Sigmoid colon (tissue), 7 donors: Measurements from ENCODE around the gene SUCLG1. TPM values are rescaled to one million over a fixed set of nuclear protein-coding genes. Genes with fewer than 3 reads are reported as not detected.

Source experiments
- DNase-seq: peaks from one replicate; pipeline ENCODE4 v3.0.0-alpha.2; 2019
- H3K27ac ChIP-seq, 4 donors: fragments of 200-600 bp; sonication (generic); one replicate each; pipeline ENCODE4 v1.5.1; 2016 to 2019; ENCODE audit warnings: mild to moderate bottlenecking in 1 of 4
- H3K27me3 ChIP-seq, 3 donors: fragments of 200-600 bp; sonication (generic); one replicate each; pipeline ENCODE4 v1.5.1; 2019; ENCODE audit warnings: mild to moderate bottlenecking in 1 of 3
- H3K36me3 ChIP-seq, 4 donors: fragments of 200-600 bp; sonication (generic); one replicate each; pipeline ENCODE4 v1.5.1; 2016 to 2019
- H3K4me1 ChIP-seq, 4 donors: fragments of 200-600 bp; sonication (generic); one replicate each; pipeline ENCODE4 v1.5.1; 2017 to 2019
- H3K4me3 ChIP-seq, 4 donors: fragments of 200-600 bp; sonication (generic); one replicate each; pipeline ENCODE4 v1.5.1; 2017 to 2019; ENCODE audit warnings: mild to moderate bottlenecking in 2 of 4, moderate library complexity in 1 of 4
- H3K9me3 ChIP-seq, 4 donors: fragments of 200-600 bp in 3 of 4; sonication (generic) in 3 of 4; one replicate each; pipeline versions ENCODE4 v1.5.1 to v1.6.1; 2013 to 2019
- EP300 ChIP-seq, 4 donors: sonication (generic); formaldehyde crosslinking; IDR thresholded peaks; one replicate each; pipeline ENCODE4 v1.6.1; 2017; ENCODE audit warnings: antibody characterized with exemption in 4 of 4
- POLR2A ChIP-seq, 2 donors: fragments of 450-650 bp; IDR thresholded peaks; one replicate each; pipeline ENCODE4 v1.6.1; 2016; ENCODE audit warnings: antibody characterized with exemption in 2 of 2, mild to moderate bottlenecking in 2 of 2, moderate library complexity in 2 of 2
- POLR2AphosphoS5 ChIP-seq, 4 donors: sonication (generic); formaldehyde crosslinking; IDR thresholded peaks; one replicate each; pipeline ENCODE4 v1.6.1; 2017; ENCODE audit warnings: antibody characterized with exemption in 4 of 4
- WGBS, 2 donors: extraction: QIAGEN DNeasy Blood & Tissue Kit; methylation state at CpG; one replicate each; pipeline ENCODE4 v1.1.7; 2013; 5-methylcytosine and 5-hydroxymethylcytosine counted together
- intact Hi-C: fragments of 100-400 bp; cut with DNase I; formaldehyde crosslinking; loops from one replicate; pipeline ENCODE4 v1.15.1; 2023
- polyA plus RNA-seq, 3 donors: library from polyadenylated mRNA; stranded (reverse); fragments of 200-250 nt; gene quantifications; one replicate each; pipeline ENCODE4 v1.2.3, GENCODE V29; 2013
- total RNA-seq, 4 donors: library from RNA; depleted of rRNA; stranded (reverse); fragments of >200 nt; gene quantifications; one replicate each; pipeline ENCODE4 v1.1.0, GENCODE V29; 2016
- TF ChIP-seq, protein P1 (sequence below), 4 experiments: fragments of 450-650 bp in 3 of 4; fragments of 200-600 bp in 1 of 4; IDR thresholded peaks; one replicate each; pipeline ENCODE4 v1.5.1; 2016 to 2019; ENCODE audit warnings: antibody characterized with exemption in 4 of 4, mild to moderate bottlenecking in 3 of 4, moderate library complexity in 2 of 4
- donor health status: healthy with polysubstance abuse.
- donor health status: Bipolar disorder and iron deficiency.
- donor health status: healthy.

Gene SUCLG1
- total and polyA plus RNA-seq, 7 donors: 75.6 to 423 (median 125) TPM

DNA sequence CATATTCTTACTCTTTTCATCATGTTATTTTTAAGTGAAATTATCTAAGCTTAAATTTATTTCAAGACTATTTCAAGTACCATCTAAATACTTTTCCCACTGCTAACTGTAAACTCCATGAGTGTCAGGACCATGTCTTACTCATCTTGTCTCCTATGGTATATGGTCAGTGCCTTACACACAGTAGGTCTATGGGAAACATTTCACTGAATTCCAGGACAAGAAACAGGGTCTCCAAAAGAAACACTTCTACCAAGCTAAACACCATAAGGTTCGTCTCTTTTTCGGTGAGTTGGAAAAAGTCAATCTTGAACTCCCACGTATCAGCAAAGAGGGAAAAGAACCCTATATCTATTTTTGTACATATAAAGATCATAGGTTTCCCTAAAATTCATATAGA lies 6.5 kb downstream of the SUCLG1 start:
- WGBS, 2 donors: 95 to 98% methylated on average over 3 of the region's 3 CpGs
- H3K27me3 ChIP-seq: no peaks in the 10 kb centered on the region
- no peaks in the 10 kb centered on the region for H3K9me3 ChIP-seq
- H3K27ac ChIP-seq: no peak overlapping the region
- DNase-seq: no peak
- intact Hi-C loops: no loop called here
- peaks cover 0 to 7% (median 0%) of the 10 kb centered on the region in 4 donors for H3K36me3 ChIP-seq
- no peak overlapping the region for H3K4me3 ChIP-seq
- TF ChIP-seq EP300 (IDR thresholded peaks at IDR 0.05) (no peak), POLR2A (IDR thresholded peaks at IDR 0.05) (no peak), POLR2AphosphoS5 (IDR thresholded peaks at IDR 0.05) (no peak)
- TF ChIP-seq, protein P1, sequence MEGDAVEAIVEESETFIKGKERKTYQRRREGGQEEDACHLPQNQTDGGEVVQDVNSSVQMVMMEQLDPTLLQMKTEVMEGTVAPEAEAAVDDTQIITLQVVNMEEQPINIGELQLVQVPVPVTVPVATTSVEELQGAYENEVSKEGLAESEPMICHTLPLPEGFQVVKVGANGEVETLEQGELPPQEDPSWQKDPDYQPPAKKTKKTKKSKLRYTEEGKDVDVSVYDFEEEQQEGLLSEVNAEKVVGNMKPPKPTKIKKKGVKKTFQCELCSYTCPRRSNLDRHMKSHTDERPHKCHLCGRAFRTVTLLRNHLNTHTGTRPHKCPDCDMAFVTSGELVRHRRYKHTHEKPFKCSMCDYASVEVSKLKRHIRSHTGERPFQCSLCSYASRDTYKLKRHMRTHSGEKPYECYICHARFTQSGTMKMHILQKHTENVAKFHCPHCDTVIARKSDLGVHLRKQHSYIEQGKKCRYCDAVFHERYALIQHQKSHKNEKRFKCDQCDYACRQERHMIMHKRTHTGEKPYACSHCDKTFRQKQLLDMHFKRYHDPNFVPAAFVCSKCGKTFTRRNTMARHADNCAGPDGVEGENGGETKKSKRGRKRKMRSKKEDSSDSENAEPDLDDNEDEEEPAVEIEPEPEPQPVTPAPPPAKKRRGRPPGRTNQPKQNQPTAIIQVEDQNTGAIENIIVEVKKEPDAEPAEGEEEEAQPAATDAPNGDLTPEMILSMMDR (IDR thresholded peaks at IDR 0.05): no peak
- H3K4me1 ChIP-seq: peaks cover 0 to 71% (median 55%) of the 10 kb centered on the region in 4 donors

DNA sequence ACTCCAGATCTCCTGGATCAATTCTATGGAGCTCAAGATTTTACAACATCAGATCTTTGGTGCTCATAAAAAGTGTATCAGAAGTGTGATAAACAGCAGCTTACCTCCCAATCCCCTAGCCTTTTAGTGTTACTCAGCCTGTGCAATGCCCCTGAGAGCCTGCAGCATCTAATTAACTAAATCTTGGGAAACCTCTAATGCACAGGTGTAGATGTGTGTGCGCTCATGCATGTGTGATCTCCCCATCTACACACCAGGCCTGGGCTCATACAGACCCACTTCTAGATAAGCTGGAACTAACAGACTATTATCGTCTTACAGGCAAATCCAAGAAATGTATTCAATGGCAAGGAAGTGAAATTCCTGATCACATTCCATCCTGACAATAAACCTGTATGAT lies 7.5 kb downstream of the SUCLG1 start:
- Histone ChIP-seq H3K4me1 (peaks cover 0 to 61% (median 45%) of the 10 kb centered on the region in 4 donors), H3K27ac (no peak overlapping the region), H3K36me3 (peaks cover 0 to 13% (median 0%) of the 10 kb centered on the region in 4 donors), H3K4me3 (no peak overlapping the region), H3K27me3 (no peaks in the 10 kb centered on the region), H3K9me3 (no peaks in the 10 kb centered on the region)
- 71 to 90% methylated on average over 2 of the region's 2 CpGs for WGBS, 2 donors
- DNase-seq: no peak
- no peak for TF ChIP-seq POLR2AphosphoS5 (IDR thresholded peaks at IDR 0.05)
- TF ChIP-seq POLR2A (IDR thresholded peaks at IDR 0.05): no peak
- TF ChIP-seq EP300 (IDR thresholded peaks at IDR 0.05): no peak
- intact Hi-C loops: no loop called here

DNA sequence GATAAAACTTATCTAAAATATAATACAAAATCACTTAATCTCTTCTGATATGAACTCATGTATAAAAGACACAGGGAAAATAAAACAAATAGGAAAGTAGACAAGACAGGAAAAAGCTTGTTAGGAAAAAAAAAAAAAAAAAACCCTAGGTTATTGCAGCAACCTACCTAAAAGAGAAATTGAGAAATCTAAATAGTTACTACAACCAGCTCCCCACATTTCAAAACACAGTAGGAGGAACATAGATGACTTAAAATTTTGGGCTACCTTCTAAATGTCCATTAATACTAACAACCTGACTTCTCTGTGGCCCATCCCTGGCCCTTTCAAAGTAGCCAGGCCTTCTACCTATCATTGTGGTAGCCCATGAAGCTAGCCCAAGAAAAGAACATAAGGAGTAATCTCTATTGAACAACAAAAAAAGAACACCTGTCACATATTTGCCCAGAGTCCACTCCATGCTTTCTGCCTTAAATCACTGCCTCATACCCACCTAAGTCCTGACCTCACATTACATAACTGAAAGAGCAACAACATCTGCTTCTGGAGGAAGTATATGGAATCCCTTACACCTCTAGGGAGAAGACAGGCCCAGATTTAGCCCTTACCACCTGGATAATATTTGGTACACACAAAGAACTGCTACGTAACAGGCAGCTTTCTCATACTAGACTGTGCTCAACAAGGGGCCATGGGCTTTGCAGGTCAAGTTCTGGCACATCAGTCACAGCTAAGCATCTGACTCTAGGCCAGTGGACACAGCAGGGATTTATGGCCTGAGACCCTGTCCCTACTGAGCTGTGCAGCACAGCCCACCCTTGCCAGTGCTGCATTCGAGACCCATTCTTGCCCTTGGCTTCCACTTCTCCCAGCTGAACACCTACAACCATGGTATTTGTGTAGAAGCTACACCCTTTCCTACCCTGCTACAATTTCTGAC lies 8.5 kb downstream of the SUCLG1 start:
- H3K36me3 ChIP-seq: peaks cover 0 to 23% (median 0%) of the 10 kb centered on the region in 4 donors
- DNase-seq: no peak
- H3K9me3 ChIP-seq: no peaks in the 10 kb centered on the region
- intact Hi-C loops: no loop called here
- no peak overlapping the region for H3K27ac ChIP-seq
- H3K4me1 ChIP-seq: peaks cover 0 to 50% (median 39%) of the 10 kb centered on the region in 4 donors
- H3K4me3 ChIP-seq: no peak overlapping the region
- TF ChIP-seq POLR2A (IDR thresholded peaks at IDR 0.05): no peak
- TF ChIP-seq EP300 (IDR thresholded peaks at IDR 0.05): no peak
- TF ChIP-seq POLR2AphosphoS5 (IDR thresholded peaks at IDR 0.05): no peak
- TF ChIP-seq, protein P1 (IDR thresholded peaks at IDR 0.05): no peak
- H3K27me3 ChIP-seq: no peaks in the 10 kb centered on the region
- WGBS, 2 donors: 90 to 93% methylated on average over 2 of the region's 2 CpGs

DNA sequence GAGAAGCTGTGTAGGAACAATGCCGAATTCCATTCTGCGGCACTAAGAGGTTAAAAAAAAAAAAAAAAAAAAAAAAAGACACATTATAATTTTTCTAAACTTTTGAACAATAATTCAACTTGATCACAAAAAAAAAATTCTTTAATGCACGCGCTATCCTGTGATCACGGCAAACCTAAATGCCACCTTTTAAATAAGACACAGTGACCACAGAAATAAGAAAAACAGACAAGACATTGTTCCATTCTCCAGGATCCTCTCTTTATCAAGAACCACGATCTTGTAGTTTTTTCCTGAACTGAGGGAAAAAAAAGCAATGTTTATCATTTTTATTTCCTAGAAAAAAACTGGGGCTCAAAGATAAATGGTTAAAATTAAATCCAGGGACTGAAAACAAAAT lies 9.4 kb downstream of the SUCLG1 start:
- no peaks in the 10 kb centered on the region for H3K9me3 ChIP-seq
- peaks cover 0 to 47% (median 39%) of the 10 kb centered on the region in 4 donors for H3K4me1 ChIP-seq
- intact Hi-C loops: no loop called here
- TF ChIP-seq, protein P1 (IDR thresholded peaks at IDR 0.05): no peak
- TF ChIP-seq POLR2A (IDR thresholded peaks at IDR 0.05) (no peak), POLR2AphosphoS5 (IDR thresholded peaks at IDR 0.05) (no peak), EP300 (IDR thresholded peaks at IDR 0.05) (no peak)
- H3K27ac ChIP-seq: no peak overlapping the region
- 92% methylated on average over 6 of the region's 6 CpGs for WGBS, 2 donors
- DNase-seq: no peak
- H3K36me3 ChIP-seq: peaks cover 0 to 30% (median 0%) of the 10 kb centered on the region in 4 donors
- H3K27me3 ChIP-seq: no peaks in the 10 kb centered on the region
- no peak overlapping the region for H3K4me3 ChIP-seq

DNA sequence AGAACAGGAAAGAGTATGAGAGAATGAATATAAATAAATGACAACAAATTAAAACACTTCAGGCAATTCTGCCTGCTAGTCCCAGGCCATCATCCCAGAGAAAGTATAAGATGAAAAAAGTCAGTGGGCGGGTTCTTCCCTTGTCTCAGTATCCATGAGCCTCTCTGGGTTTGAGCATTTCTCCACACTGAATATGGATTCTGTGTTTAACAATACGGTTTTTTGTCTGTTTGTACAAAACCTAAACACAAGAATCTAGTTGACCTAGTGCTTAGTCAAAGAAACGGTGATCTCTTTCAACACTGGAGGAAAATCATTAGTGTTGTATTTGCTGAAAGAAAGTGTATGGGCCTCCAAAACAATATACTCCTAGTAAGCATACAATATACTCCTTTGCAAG lies 10.0 kb downstream of the SUCLG1 start:
- no peak for TF ChIP-seq POLR2AphosphoS5 (IDR thresholded peaks at IDR 0.05)
- TF ChIP-seq EP300 (IDR thresholded peaks at IDR 0.05): no peak
- no peak for TF ChIP-seq POLR2A (IDR thresholded peaks at IDR 0.05)
- TF ChIP-seq, protein P1 (IDR thresholded peaks at IDR 0.05): no peak
- Histone ChIP-seq H3K4me3 (no peak overlapping the region), H3K27me3 (no peaks in the 10 kb centered on the region), H3K27ac (no peak overlapping the region), H3K4me1 (peaks cover 0 to 44% (median 34%) of the 10 kb centered on the region in 4 donors), H3K9me3 (no peaks in the 10 kb centered on the region), H3K36me3 (peaks cover 0 to 34% (median under 1%) of the 10 kb centered on the region in 4 donors)
- intact Hi-C loops: no loop called here
- 81 to 86% methylated on average over 3 of the region's 3 CpGs for WGBS, 2 donors
- DNase-seq: no peak
